SK-N-SH (cell line): ENCODE measurements around the gene IZUMO1. TPM values are rescaled to one million over a fixed set of nuclear protein-coding genes. Genes with fewer than 3 reads are reported as not detected.

ENCODE experiments used
- CTCF ChIA-PET: fragments of 300-600, 350-600 bp; formaldehyde crosslinking; extraction: SDS; loops from one replicate; lab custom pipeline; 2021; lab: Yijun Ruan, JAX
- POLR2A ChIA-PET: fragments of 350-600 bp; sonication (Branson Sonifier 250); formaldehyde crosslinking; extraction: SDS; loops from one replicate; lab custom pipeline; 2020; ENCODE audit warnings: antibody characterized with exemption, inconsistent platforms; lab: Yijun Ruan, JAX
- DNase-seq: peaks from one replicate; pipeline ENCODE4 v3.0.0; 2012
- H2AFZ ChIP-seq: fragments of 200-600 bp; sonication (generic); 2 replicates; pipeline ENCODE4 v1.8.1; 2016; ENCODE audit warnings: antibody characterized with exemption, mild to moderate bottlenecking, low read depth
- H3F3A ChIP-seq: fragments of 200-600 bp; sonication (generic); replicated peaks from 2 replicates; pipeline ENCODE3; 2016; ENCODE audit warnings: antibody characterized with exemption, mild to moderate bottlenecking; ENCODE audit not compliant: insufficient read depth
- H3K27ac ChIP-seq, 2 experiments: fragments of 200-500 bp in 1 of 2; fragments of 200-600 bp in 1 of 2; sonication (Bioruptor generic) in 1 of 2; sonication (generic), shearing (Covaris generic) in 1 of 2; 2 replicates each; pipeline versions ENCODE4 v1.5.1 to v1.6.1; 2014 to 2016; ENCODE audit warnings: low read depth in 2 of 2, inconsistent platforms in 1 of 2, low read length in 1 of 2, mild to moderate bottlenecking in 1 of 2, mixed read lengths in 1 of 2
- H3K27me3 ChIP-seq: fragments of 200-600 bp; sonication (generic), shearing (Covaris generic); 2 replicates; pipeline ENCODE4 v1.6.1; 2016; ENCODE audit warnings: mixed run types; ENCODE audit not compliant: insufficient read depth
- H3K36me3 ChIP-seq, 2 experiments: fragments of 200-500 bp in 1 of 2; fragments of 200-600 bp in 1 of 2; sonication (Bioruptor generic) in 1 of 2; sonication (generic) in 1 of 2; replicated peaks in 1 of 2; 2 replicates each; pipeline versions ENCODE3 to v1.5.1; 2014 to 2016; ENCODE audit warnings: low read length in 1 of 2, mild to moderate bottlenecking in 1 of 2; ENCODE audit not compliant: insufficient read depth in 2 of 2, control insufficient read depth in 1 of 2
- H3K4me1 ChIP-seq, 2 experiments: fragments of 200-500 bp in 1 of 2; fragments of 200-600 bp in 1 of 2; sonication (Bioruptor generic) in 1 of 2; sonication (generic), shearing (Covaris generic) in 1 of 2; 2 replicates each; pipeline versions ENCODE4 v1.5.1 to v1.6.1; 2014 to 2016; ENCODE audit warnings: low read depth in 1 of 2, low read length in 1 of 2, mixed run types in 1 of 2; ENCODE audit not compliant: insufficient read depth in 2 of 2, control insufficient read depth in 1 of 2
- H3K4me2 ChIP-seq: fragments of 200-600 bp; sonication (generic), shearing (Covaris generic); 2 replicates; pipeline ENCODE4 v1.6.1; 2017; ENCODE audit warnings: mixed run types
- H3K4me3 ChIP-seq, 2 experiments: fragments of 200-500 bp in 1 of 2; fragments of 200-600 bp in 1 of 2; sonication (Bioruptor generic) in 1 of 2; sonication (generic), shearing (Covaris generic) in 1 of 2; 2 replicates each; pipeline versions ENCODE4 v1.5.1 to v1.8.1; 2014 to 2016; ENCODE audit warnings: low read depth in 2 of 2, inconsistent platforms in 1 of 2, low read length in 1 of 2, mild to moderate bottlenecking in 1 of 2, mixed read lengths in 1 of 2, moderate library complexity in 1 of 2
- H3K79me2 ChIP-seq: fragments of 200-600 bp; sonication (generic); 2 replicates; pipeline ENCODE4 v1.8.1; 2017; ENCODE audit warnings: mild to moderate bottlenecking; ENCODE audit not compliant: insufficient read depth
- H3K9ac ChIP-seq: fragments of 200-600 bp; sonication (generic); 2 replicates; pipeline ENCODE4 v1.6.1; 2017; ENCODE audit warnings: mixed run types
- H3K9me2 ChIP-seq: fragments of 200-600 bp; sonication (generic); 2 replicates; pipeline ENCODE4 v1.6.1; 2017; ENCODE audit warnings: mixed run types
- H3K9me3 ChIP-seq: fragments of 200-600 bp; sonication (generic); 2 replicates; pipeline ENCODE4 v1.6.1; 2017; ENCODE audit warnings: mixed run types, mild to moderate bottlenecking, moderate library complexity
- H4K20me1 ChIP-seq: fragments of 200-600 bp; sonication (generic); 2 replicates; pipeline ENCODE4 v1.6.1; 2017; ENCODE audit warnings: mild to moderate bottlenecking, mixed run types; ENCODE audit not compliant: insufficient read depth
- CHD2 ChIP-seq: fragments of 150-350 bp; IDR thresholded peaks from 2 replicates; pipeline ENCODE4 v1.6.1; 2018; ENCODE audit warnings: low read length; ENCODE audit not compliant: partially characterized antibody
- ELF1 ChIP-seq: IDR thresholded peaks from 2 replicates; pipeline ENCODE4 v1.4.0; 2012
- EP300 ChIP-seq, 2 experiments: IDR thresholded peaks; 2 replicates each; pipeline versions ENCODE4 v1.4.0 to v1.6.1; 2012; ENCODE audit warnings: borderline replicate concordance in 1 of 2, low read depth in 1 of 2, low read length in 1 of 2
- FOSL2 ChIP-seq: IDR thresholded peaks from 2 replicates; pipeline ENCODE4 v1.4.0; 2012; ENCODE audit warnings: low read depth, mild to moderate bottlenecking, moderate library complexity, borderline replicate concordance
- JUND ChIP-seq: IDR thresholded peaks from 2 replicates; pipeline ENCODE4 v1.4.0; 2012
- MEF2A ChIP-seq: IDR thresholded peaks from 2 replicates; pipeline ENCODE4 v1.4.0; 2012; ENCODE audit warnings: low read depth, borderline replicate concordance
- MXI1 ChIP-seq: IDR thresholded peaks from 2 replicates; pipeline ENCODE4 v1.6.1; 2012; ENCODE audit warnings: mild to moderate bottlenecking, low read depth, low read length, improper control_type of control experiment
- POLR2AphosphoS5 ChIP-seq: IDR thresholded peaks from 2 replicates; pipeline ENCODE4 v1.6.1; 2012; ENCODE audit warnings: low read depth, low read length
- RCOR1 ChIP-seq: fragments of 150-350 bp; IDR thresholded peaks from 2 replicates; pipeline ENCODE4 v1.6.1; 2017; ENCODE audit warnings: antibody characterized with exemption, low read length
- RFX5 ChIP-seq: IDR thresholded peaks from 2 replicates; pipeline ENCODE4 v1.6.1; 2012; ENCODE audit warnings: mild to moderate bottlenecking, improper control_type of control experiment, low read length
- RXRA ChIP-seq: IDR thresholded peaks from 2 replicates; pipeline ENCODE4 v1.4.0; 2012; ENCODE audit warnings: low read depth, mild to moderate bottlenecking, borderline replicate concordance
- TAF1 ChIP-seq: IDR thresholded peaks from 2 replicates; pipeline ENCODE4 v1.6.1; 2012; ENCODE audit warnings: low read depth, mild to moderate bottlenecking, low read length, moderate library complexity, borderline replicate concordance
- TEAD4 ChIP-seq: IDR thresholded peaks from 2 replicates; pipeline ENCODE4 v1.4.0; 2012; ENCODE audit warnings: mild to moderate bottlenecking, borderline replicate concordance; ENCODE audit not compliant: insufficient read depth
- WGBS: methylation state at CpG from one replicate; pipeline ENCODE4 v1.1.6; 2017; ENCODE audit warnings: low lambda C conversion rate; 5-methylcytosine and 5-hydroxymethylcytosine counted together
- polyA plus RNA-seq, 3 experiments: library from polyadenylated mRNA; depleted of rRNA; stranded (reverse); fragments of >200 nt; gene quantifications; 2 replicates each; pipeline ENCODE4 v1.2.3, GENCODE V29; 2012
- TF ChIP-seq, protein P1 (sequence below): fragments of 150-350 bp; IDR thresholded peaks from 2 replicates; pipeline ENCODE4 v1.6.1; 2017; ENCODE audit warnings: antibody characterized with exemption, low read length, low read depth, borderline replicate concordance
- TF ChIP-seq, protein P2 (sequence below): IDR thresholded peaks from 2 replicates; pipeline ENCODE4 v1.6.1; 2012; ENCODE audit warnings: mild to moderate bottlenecking, low read depth, low read length, moderate library complexity
- TF ChIP-seq, protein P3 (sequence below): fragments of 200-600 bp; sonication (generic); IDR thresholded peaks from 2 replicates; pipeline ENCODE4 v1.6.1; 2017; ENCODE audit warnings: antibody characterized with exemption, mild to moderate bottlenecking, moderate library complexity
- TF ChIP-seq, protein P4 (sequence below): IDR thresholded peaks from 2 replicates; pipeline ENCODE4 v1.4.0; 2012; ENCODE audit warnings: low read depth, borderline replicate concordance
- TF ChIP-seq, protein P5 (sequence below): IDR thresholded peaks from 2 replicates; pipeline ENCODE4 v1.4.0; 2012; ENCODE audit warnings: low read depth, borderline replicate concordance
- TF ChIP-seq, protein P6 (sequence below): fragments of 150-350 bp; IDR thresholded peaks from 2 replicates; pipeline ENCODE4 v1.6.1; 2016; ENCODE audit warnings: mild to moderate bottlenecking, low read depth, low read length

The IZUMO1 gene
- polyA plus RNA-seq, 1 of the 3 experiments (the other 2 are of a cell fraction) = 0.03 TPM

DNA sequence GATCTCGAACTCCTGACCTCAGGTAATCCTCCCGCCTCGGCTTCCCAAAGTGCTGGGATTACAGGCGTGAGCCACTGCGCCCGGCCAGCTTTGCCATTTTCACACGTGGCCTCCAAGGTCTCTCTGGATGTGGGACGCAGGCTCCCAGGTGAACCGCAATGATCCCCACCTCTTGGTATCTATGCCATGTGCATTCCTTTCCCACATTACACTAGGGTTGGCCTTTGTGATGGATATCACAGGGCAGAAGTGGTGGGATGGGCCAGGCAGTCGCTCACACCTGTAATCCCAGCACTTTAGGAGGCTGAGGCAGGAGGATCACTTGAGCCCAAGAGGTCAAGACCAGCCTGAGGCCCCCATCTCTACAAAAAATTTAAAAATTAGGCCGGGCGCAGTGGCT lies 31.0 kb upstream of the IZUMO1 start:
- ChIA-PET CTCF (interaction anchor here (0.9 to 20.7 kb wide), 2 partner anchors 65 to 193 kb away, joined by 3 to 457 read pairs; partner anchors contain the start of gene HSD17B14), POLR2A (no interaction called here)
- Histone ChIP-seq H3K4me1 (no peaks in the 10 kb centered on the region; a peak in 1 of 4 replicates), H4K20me1 (no peaks in the 10 kb centered on the region), H3K9me2 (no peaks in the 10 kb centered on the region), H3K9ac (no peak overlapping the region), H3K79me2 (no peaks in the 10 kb centered on the region), H3K9me3 (no peaks in the 10 kb centered on the region), H3K4me2 (no peak overlapping the region), H2AFZ (no peak overlapping the region), H3F3A (no peaks in the 10 kb centered on the region), H3K27me3 (no peaks in the 10 kb centered on the region), H3K36me3 (no peaks in the 10 kb centered on the region), H3K4me3 (no peak overlapping the region), H3K27ac (no peak overlapping the region)
- DNase-seq = no peak
- TF ChIP-seq POLR2AphosphoS5 (no peak), EP300 (IDR thresholded peaks at IDR 0.05; ENCODE audit: borderline replicate concordance in 1 of 2, low read depth in 1 of 2, low read length in 1 of 2) (no peak), CHD2 (no peak), RCOR1 (no peak), TEAD4 (no peak), JUND (no peak), MEF2A (no peak), RXRA (no peak), TAF1 (no peak), FOSL2 (no peak), MXI1 (no peak), RFX5 (no peak), ELF1 (no peak)
- TF ChIP-seq, protein P1, sequence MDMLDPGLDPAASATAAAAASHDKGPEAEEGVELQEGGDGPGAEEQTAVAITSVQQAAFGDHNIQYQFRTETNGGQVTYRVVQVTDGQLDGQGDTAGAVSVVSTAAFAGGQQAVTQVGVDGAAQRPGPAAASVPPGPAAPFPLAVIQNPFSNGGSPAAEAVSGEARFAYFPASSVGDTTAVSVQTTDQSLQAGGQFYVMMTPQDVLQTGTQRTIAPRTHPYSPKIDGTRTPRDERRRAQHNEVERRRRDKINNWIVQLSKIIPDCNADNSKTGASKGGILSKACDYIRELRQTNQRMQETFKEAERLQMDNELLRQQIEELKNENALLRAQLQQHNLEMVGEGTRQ = no peak
- TF ChIP-seq, protein P2, sequence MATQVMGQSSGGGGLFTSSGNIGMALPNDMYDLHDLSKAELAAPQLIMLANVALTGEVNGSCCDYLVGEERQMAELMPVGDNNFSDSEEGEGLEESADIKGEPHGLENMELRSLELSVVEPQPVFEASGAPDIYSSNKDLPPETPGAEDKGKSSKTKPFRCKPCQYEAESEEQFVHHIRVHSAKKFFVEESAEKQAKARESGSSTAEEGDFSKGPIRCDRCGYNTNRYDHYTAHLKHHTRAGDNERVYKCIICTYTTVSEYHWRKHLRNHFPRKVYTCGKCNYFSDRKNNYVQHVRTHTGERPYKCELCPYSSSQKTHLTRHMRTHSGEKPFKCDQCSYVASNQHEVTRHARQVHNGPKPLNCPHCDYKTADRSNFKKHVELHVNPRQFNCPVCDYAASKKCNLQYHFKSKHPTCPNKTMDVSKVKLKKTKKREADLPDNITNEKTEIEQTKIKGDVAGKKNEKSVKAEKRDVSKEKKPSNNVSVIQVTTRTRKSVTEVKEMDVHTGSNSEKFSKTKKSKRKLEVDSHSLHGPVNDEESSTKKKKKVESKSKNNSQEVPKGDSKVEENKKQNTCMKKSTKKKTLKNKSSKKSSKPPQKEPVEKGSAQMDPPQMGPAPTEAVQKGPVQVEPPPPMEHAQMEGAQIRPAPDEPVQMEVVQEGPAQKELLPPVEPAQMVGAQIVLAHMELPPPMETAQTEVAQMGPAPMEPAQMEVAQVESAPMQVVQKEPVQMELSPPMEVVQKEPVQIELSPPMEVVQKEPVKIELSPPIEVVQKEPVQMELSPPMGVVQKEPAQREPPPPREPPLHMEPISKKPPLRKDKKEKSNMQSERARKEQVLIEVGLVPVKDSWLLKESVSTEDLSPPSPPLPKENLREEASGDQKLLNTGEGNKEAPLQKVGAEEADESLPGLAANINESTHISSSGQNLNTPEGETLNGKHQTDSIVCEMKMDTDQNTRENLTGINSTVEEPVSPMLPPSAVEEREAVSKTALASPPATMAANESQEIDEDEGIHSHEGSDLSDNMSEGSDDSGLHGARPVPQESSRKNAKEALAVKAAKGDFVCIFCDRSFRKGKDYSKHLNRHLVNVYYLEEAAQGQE = no peak
- TF ChIP-seq, protein P3, sequence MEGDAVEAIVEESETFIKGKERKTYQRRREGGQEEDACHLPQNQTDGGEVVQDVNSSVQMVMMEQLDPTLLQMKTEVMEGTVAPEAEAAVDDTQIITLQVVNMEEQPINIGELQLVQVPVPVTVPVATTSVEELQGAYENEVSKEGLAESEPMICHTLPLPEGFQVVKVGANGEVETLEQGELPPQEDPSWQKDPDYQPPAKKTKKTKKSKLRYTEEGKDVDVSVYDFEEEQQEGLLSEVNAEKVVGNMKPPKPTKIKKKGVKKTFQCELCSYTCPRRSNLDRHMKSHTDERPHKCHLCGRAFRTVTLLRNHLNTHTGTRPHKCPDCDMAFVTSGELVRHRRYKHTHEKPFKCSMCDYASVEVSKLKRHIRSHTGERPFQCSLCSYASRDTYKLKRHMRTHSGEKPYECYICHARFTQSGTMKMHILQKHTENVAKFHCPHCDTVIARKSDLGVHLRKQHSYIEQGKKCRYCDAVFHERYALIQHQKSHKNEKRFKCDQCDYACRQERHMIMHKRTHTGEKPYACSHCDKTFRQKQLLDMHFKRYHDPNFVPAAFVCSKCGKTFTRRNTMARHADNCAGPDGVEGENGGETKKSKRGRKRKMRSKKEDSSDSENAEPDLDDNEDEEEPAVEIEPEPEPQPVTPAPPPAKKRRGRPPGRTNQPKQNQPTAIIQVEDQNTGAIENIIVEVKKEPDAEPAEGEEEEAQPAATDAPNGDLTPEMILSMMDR = no peak
- TF ChIP-seq, protein P4, sequence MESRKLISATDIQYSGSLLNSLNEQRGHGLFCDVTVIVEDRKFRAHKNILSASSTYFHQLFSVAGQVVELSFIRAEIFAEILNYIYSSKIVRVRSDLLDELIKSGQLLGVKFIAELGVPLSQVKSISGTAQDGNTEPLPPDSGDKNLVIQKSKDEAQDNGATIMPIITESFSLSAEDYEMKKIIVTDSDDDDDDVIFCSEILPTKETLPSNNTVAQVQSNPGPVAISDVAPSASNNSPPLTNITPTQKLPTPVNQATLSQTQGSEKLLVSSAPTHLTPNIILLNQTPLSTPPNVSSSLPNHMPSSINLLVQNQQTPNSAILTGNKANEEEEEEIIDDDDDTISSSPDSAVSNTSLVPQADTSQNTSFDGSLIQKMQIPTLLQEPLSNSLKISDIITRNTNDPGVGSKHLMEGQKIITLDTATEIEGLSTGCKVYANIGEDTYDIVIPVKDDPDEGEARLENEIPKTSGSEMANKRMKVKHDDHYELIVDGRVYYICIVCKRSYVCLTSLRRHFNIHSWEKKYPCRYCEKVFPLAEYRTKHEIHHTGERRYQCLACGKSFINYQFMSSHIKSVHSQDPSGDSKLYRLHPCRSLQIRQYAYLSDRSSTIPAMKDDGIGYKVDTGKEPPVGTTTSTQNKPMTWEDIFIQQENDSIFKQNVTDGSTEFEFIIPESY = no peak
- TF ChIP-seq, protein P5, sequence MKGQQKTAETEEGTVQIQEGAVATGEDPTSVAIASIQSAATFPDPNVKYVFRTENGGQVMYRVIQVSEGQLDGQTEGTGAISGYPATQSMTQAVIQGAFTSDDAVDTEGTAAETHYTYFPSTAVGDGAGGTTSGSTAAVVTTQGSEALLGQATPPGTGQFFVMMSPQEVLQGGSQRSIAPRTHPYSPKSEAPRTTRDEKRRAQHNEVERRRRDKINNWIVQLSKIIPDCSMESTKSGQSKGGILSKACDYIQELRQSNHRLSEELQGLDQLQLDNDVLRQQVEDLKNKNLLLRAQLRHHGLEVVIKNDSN = no peak
- TF ChIP-seq, protein P6, sequence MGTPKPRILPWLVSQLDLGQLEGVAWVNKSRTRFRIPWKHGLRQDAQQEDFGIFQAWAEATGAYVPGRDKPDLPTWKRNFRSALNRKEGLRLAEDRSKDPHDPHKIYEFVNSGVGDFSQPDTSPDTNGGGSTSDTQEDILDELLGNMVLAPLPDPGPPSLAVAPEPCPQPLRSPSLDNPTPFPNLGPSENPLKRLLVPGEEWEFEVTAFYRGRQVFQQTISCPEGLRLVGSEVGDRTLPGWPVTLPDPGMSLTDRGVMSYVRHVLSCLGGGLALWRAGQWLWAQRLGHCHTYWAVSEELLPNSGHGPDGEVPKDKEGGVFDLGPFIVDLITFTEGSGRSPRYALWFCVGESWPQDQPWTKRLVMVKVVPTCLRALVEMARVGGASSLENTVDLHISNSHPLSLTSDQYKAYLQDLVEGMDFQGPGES = no peak
- 90% methylated on average over 12 of the region's 12 CpGs for WGBS
